T-helper 9 cell (primary cell): Measurements from ENCODE around the gene DCUN1D4.
A peak's percentile ranks its signal among the peaks of the same experiment; 100 is the strongest.
"Not testable (repeated sequence)": the region's sequence is repeated elsewhere in the genome, so short reads cannot be mapped to it uniquely, and the experiment has no call there.

Experiments used
- DNase-seq: peaks from one replicate; pipeline ENCODE4 v3.0.0-alpha.2; 2020

Gene DCUN1D4

DNA sequence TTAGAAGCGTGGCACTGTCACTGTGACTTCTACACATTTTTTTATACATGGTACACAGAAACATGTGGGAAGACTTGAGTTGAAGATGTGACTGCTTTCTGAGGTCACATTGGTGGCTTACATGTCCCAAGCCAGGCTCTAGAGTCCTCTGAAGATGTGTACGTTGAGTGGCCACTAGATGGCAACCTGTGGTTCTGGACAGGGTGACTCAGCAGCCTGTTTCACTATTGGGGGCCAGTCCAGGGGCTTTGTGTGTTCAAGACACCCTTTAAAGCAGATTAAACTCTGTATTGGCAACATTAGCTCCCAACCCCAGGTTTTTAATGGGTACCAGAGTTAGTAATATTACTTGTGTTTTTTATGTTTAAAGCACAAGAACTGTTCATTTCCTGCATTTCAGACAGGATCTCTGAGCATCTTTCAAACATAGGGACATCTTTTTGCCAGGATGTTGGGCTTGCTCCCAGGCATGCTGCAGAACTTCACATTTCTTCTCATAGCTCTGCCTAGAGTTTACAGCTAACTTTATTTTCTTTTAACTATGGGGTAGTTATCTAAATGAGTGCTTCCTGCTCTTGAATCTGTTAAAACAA, 53.0 kb downstream of the DCUN1D4 start:
- DNase-seq: peak; percentile 4

DNA sequence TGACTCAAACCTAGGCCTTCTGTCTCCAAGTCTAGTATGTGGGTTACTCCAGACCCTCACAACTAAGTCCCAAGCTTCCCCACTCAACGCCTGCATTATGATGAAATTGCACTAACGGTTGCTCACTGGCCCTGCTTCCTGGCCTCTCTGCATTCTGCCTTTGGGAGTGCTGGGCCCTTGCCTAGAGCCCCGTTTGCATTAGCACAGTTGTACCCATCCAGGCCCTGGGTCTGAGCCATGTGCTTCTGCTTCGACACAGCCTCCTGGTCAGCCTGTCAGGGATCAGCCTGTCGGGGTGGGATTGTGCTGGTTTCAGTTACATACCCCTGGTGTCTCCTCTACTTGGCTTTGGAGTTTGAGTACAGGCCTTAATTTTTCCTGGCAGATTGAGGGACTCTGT, 58.4 kb downstream of the DCUN1D4 start:
- DNase-seq: no peak

GRCh38 chr4:51906167-51906958, 63.4 kb downstream of the DCUN1D4 start:
- DNase-seq: no peak

DNA sequence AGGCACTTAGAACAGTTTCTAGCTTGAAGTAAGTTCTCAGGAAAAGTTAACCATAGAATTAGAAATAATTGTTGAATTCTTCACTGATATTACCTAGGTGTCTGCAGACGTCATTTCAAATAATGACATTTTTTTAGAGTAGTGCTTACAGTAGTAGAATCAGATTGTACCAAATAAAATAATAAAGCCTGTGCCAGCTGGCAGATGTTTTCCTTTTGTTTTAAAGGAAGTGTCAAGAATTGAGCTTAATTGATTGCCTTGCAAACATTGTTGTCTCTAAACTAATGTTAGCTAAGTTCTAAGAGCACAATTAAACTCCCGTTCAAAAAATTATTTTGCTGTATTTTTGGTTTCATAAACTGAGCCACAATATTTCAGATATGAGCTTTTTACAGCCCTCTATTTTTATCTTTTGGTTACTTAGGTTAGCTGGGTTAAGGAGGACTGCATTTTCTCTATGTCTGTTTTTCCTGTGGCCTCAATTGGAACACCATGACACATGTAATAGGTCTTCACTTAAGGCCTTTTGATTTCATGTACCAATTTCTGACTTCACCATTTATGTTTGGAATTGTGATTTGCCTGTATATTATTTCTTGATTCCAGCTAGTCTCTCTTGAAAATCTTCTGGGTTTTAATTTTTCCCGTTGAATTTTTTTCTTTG, 64.2 kb downstream of the DCUN1D4 start:
- no peak for DNase-seq

DNA sequence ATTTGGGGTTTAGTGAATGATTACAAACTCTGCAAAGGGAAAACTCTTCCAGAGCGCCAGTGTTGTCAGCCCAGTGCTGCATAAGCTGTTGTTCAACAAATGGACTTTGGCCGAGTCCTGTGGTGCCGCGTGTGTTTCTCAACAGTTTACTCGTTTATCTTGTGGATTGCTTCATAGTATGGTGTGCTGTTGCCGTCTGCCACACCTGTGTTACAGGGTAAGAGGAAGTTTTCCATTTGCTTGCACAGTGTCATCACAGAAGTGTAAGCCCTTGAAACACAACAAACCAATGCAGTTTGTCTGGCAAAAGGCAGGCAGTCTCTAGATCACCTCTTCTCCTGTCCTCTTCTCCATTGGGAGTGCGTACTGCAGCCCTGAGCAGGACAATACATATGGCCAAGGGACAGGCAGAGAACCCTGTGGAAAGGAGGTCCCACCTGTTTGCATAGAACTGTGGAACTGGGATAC, 66.3 kb downstream of the DCUN1D4 start:
- no peak for DNase-seq

- no peak for DNase-seq
These were observed 75.3 kb downstream of the DCUN1D4 start for GRCh38 chr4:51918251-51918650.

GRCh38 chr4:51923343-51923742, 80.4 kb downstream of the DCUN1D4 start:
- no peak for DNase-seq

DNA sequence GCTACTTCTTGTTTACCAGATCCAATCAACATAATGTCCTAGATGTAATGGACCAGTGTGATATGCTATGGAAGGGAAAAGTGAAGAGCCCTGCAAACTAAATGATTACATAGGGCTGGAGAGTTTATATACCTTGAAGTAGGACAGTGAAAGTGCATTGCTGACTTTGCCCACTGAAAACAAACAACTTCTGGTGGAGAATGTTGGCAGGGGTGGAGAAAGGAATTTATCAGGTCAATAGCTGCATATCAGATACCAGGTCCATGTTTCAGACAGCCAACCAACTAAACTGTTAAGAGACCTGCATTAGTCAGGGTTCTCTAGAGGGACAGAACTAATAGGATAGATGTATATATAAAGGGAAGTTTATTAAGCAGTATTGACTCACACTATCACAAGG, 82.4 kb downstream of the DCUN1D4 start:
- no peak for DNase-seq

DNA sequence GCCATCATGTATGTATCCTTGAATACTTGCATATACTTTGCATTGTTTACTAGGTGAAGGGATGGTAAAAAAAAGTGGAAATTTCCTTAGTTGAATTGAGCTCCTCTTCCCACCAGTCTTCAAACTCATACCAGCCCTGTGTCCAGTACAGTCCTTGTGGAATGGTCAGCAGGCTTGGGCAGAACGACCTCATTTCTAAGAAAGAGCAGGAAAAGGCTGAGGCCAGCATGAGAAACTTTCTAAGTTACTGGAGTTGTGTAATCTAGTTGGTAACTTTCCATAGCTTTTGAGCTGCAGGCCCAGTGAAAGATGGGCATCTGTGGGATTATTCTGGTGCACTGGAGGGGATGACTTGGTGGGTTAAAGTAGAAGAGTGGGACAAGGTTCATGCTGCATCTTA, 87.6 kb downstream of the DCUN1D4 start:
- no peak for DNase-seq

DNA sequence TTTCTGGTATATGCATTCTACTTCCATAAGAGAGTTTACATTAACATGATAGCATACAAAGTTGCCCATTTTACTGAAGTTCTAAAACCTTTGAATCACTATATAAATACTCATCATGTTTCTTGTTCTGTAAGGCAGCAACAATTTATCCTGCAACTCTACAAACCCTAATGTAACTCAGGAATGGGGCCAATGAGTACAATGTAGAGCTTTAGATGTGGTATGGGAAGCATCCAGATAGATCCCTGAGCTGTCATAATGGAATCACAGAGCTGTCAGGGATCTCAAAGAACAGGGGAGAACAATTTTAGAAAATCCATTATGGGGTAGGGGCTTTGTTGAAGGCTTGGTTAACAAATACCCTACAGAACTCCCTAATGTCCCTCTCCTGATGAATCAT, 88.5 kb downstream of the DCUN1D4 start:
- DNase-seq: no peak

DNA sequence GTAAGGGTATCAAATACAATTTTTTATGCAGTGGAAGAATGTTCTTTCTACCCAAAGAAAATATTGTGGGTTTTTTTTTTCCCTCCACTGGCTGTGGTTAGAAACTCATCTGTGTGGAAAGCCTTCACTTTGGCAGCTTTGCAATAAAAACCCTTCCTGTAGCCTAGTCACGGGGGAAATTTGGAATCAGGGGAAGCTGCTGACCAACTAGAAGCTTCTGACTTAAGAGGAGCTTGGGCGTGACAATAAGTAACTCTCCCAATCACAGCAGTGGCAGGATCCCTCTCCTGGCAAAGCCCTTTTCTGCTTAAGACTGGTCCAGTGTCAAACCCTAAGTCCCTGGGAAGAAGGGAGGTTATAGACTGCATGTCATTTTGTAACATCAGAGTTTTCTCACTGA, 89.3 kb downstream of the DCUN1D4 start:
- no peak for DNase-seq

GRCh38 chr4:51932684-51933083, 89.7 kb downstream of the DCUN1D4 start:
- DNase-seq: no peak

- not testable (repeated sequence) for DNase-seq
These were observed 97.5 kb downstream of the DCUN1D4 start for GRCh38 chr4:51940460-51940859.

DNA sequence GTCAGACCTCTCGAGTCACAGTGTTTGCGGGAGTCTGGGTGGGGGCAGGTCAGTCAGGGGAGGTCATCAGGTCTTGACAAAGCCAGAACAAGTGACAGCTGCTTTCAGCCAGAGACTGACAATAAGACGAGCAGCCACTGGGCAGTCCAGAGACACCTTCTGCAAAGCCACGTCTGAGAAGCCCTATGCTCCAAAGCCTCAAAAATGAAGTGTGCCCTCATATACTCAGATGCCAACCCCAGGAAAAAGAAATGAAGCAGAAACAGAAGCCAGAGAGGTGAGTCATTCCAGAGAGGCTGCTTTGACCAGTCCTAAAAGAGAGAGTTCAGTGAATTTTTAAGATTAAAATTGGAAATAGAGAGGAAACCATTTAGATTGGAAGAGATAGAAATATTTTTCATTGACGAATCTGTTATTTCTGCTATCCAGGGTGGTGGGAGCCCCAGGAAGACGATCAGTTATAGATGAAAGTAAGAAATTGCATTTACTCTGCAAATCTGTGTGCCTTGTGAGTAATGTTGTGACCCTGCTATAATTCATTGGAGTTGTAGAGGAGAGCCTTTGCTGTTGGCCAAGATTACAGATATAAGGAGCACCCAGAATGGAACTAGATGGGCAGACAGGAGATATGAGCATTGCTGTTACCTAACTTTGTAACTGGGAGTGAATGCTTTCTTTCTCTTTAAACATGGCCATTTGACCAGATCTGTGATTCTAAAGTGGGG, 99.3 kb downstream of the DCUN1D4 start:
- DNase-seq: no peak

- DNase-seq: no peak
These were observed 99.9 kb downstream of the DCUN1D4 start for GRCh38 chr4:51942833-51943215.

DNA sequence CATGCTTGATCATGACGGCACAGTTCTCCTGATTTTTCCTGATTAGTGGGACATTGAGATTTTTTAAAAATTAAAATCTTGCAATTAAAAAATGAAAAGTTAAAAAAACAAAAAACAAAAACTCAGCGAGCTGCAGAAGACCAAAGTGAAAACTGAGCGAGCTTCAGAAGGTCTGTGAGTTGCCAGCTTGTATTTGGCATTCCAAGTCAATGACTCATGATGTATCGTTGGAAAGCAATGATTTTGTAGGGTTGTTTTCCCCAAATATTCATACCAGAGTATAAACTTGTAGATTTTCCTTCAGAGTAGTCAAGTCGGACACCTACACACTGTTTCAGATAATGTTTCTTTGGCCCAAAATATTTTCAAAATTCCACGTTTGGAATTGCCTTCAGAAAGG, 100.3 kb downstream of the DCUN1D4 start:
- DNase-seq: no peak

- DNase-seq: no peak
These were observed 115.4 kb downstream of the DCUN1D4 start for GRCh38 chr4:51958199-51958968.

DNA sequence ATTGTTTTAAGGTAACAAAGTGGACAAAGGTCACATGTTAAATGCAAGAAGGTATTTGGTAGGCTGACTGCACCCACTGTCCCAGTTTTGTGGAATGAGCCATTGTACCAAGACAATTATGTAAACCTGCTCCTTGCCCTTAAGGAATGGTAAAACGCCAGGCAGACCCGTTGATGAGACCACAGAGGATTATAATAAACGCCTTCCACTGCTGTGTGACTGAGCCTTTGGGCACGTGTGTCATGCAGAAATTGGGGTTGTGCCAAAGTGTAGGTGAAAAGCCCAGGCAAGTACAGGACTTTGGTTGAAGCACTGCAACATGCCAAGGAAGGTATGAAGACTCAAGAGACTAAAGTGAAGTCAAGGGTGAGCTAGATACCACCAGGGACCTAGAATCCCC, 117.5 kb downstream of the DCUN1D4 start:
- DNase-seq: no peak

- no peak for DNase-seq
These were observed 121.0 kb downstream of the DCUN1D4 start for GRCh38 chr4:51963841-51964517.

GRCh38 chr4:51965862-51966261, 122.9 kb downstream of the DCUN1D4 start:
- no peak for DNase-seq
